Activated CD4-positive, alpha-beta memory T cell treated with anti-CD3 and anti-CD28 coated beads for 36 hours (primary cell): ENCODE results near the gene DYNLT4. TPM values are rescaled to one million over a fixed set of nuclear protein-coding genes. Genes with fewer than 3 reads are reported as not detected.

Source experiments
- CTCF ChIA-PET: fragments of 350-600 bp; sonication (Branson Sonifier 250); formaldehyde crosslinking; loops from one replicate; lab custom pipeline; 2021; ENCODE audit warnings: antibody characterized with exemption, inconsistent platforms; lab: Charles Lee
- POLR2A ChIA-PET: fragments of 350-600 bp; sonication (Branson Sonifier 250); formaldehyde crosslinking; loops from one replicate; lab custom pipeline; 2021; ENCODE audit warnings: antibody characterized with exemption; lab: Charles Lee
- DNase-seq: peaks from one replicate; pipeline ENCODE4 v3.0.0-alpha.2; 2020
- H3K27ac Mint-ChIP-seq: one replicate; pipeline ENCODE4 v1.8.0; 2021; ENCODE audit warnings: mixed read lengths
- H3K27me3 Mint-ChIP-seq: one replicate; pipeline ENCODE4 v1.8.0; 2021; ENCODE audit warnings: mixed read lengths
- H3K36me3 Mint-ChIP-seq: one replicate; pipeline ENCODE4 v1.8.0; 2021; ENCODE audit warnings: mixed read lengths
- H3K4me1 Mint-ChIP-seq: one replicate; pipeline ENCODE4 v1.8.0; 2021; ENCODE audit warnings: low read depth, mixed read lengths
- H3K4me3 Mint-ChIP-seq: one replicate; pipeline ENCODE4 v1.8.0; 2021; ENCODE audit warnings: mild to moderate bottlenecking, mixed read lengths
- H3K9me3 Mint-ChIP-seq: one replicate; pipeline ENCODE4 v1.8.0; 2021; ENCODE audit warnings: mixed read lengths
- intact Hi-C: fragments of 100-400 bp; cut with micrococcal nuclease; formaldehyde crosslinking; loops from one replicate; pipeline ENCODE4 v1.15.1; 2023
- total RNA-seq, 2 experiments: library from RNA; stranded (reverse); gene quantifications; one replicate each; pipeline ENCODE4 v1.2.3, GENCODE V29; 2021

DYNLT4 gene
- total RNA-seq, 2 experiments from 2014 or later: 0.40 to 0.41 TPM

GRCh38 chr1:44786138-44786840, 20.9 kb downstream of the DYNLT4 start:
- intact Hi-C loops: loop anchor here (5.0 kb wide), 2 partner anchors 36 to 706 kb away; partner anchors contain the start of gene TESK2
- ChIA-PET CTCF (interaction anchor here (0.6 to 5.3 kb wide), 14 partner anchors 10 to 705 kb away, joined by 3 to 32 read pairs (median 5); partner anchors contain the start of genes BTBD19, HECTD3, PLK3 and RPS8), POLR2A (interaction anchor here (1.3 to 8.4 kb wide), 7 partner anchors 10 to 65 kb away, joined by 3 to 70 read pairs (median 13); partner anchors contain the start of genes PLK3, RNU5D-1 and RPS8)
- no peaks in the 10 kb centered on the region for H3K9me3 Mint-ChIP-seq
- H3K36me3 Mint-ChIP-seq: peaks cover 11% of the 10 kb centered on the region
- DNase-seq: peak; percentile 83
- H3K4me1 Mint-ChIP-seq: peaks cover 31% of the 10 kb centered on the region
- H3K27ac Mint-ChIP-seq: peak overlapping the region; percentile 31
- H3K4me3 Mint-ChIP-seq: peak overlapping the region; percentile 73
- no peaks in the 10 kb centered on the region for H3K27me3 Mint-ChIP-seq

DNA sequence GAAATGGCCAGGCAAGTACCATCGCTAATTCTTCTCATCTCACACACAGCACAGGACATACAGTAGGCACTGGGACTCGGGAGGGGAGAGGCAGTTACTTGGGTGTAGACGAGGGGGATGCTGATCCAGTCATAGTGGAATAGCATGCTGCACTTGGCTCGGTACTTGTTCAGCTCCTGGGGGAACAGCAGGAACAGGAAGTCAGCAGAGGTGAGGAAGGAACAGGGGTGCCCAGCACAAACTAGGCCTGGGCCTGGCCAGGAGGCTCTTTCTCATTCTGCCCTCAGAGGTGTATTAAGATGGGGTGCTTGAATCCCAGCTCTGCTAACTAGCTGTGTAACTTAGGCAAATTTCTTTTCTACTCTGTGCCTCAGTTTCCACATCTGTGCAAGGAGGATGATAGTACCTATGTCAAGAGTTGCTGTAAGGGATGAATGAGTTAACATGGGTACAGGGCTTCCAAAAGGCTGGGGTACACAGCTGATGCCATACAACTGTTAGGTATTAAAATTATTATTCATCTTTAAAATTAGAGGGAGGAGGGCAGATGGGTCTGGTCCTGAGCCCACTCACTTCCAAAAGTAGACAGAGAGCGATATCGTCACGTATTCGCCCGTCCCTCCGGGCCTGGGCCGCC, 21.5 kb downstream of the DYNLT4 start:
- ChIA-PET CTCF (interaction anchor here (0.8 to 5.3 kb wide), 9 partner anchors 10 to 706 kb away, joined by 4 to 32 read pairs (median 7); partner anchors contain the start of genes BTBD19, HECTD3, PLK3 and RPS8), POLR2A (interaction anchor here (0.8 to 8.4 kb wide), 7 partner anchors 10 to 225 kb away, joined by 3 to 70 read pairs (median 7); partner anchors contain the start of genes HECTD3, RNU5D-1 and RPS8)
- no peak for DNase-seq
- Mint-ChIP-seq H3K27ac (peak overlapping the region; percentile 47), H3K36me3 (peaks cover 17% of the 10 kb centered on the region), H3K9me3 (no peaks in the 10 kb centered on the region), H3K4me3 (peak overlapping the region; percentile 73), H3K27me3 (no peaks in the 10 kb centered on the region), H3K4me1 (peaks cover 33% of the 10 kb centered on the region)
- intact Hi-C loops: loop anchor here (2.0 to 5.0 kb wide), 3 partner anchors 37 to 707 kb away; partner anchors contain the start of genes RNU5D-1 and TESK2

DNA sequence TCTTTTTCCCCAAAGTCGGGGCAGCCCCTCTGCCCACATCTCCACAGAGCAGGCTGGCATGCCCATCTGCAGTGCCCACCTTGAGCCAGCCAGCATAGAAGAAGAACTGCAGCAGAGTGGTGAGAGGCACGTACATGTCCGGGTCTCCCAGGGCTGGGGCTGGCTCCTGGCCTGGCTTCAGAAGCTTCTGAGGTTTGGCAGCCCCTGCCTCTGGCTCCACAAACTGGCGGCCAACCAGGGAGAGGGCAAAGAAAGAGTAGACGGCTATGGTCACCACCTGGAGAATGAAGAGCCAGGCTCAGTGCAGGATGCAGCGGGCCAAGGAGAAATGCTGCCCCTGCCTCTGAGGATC, 22.1 kb downstream of the DYNLT4 start:
- Mint-ChIP-seq H3K9me3 (no peaks in the 10 kb centered on the region), H3K4me1 (peaks cover 38% of the 10 kb centered on the region), H3K27ac (peak overlapping the region; percentile 49), H3K27me3 (no peaks in the 10 kb centered on the region), H3K36me3 (peaks cover 23% of the 10 kb centered on the region), H3K4me3 (peak overlapping the region; percentile 64)
- no peak for DNase-seq
- CTCF ChIA-PET: interaction anchor here (0.6 to 5.3 kb wide), 8 partner anchors 8 to 227 kb away, joined by 3 to 32 read pairs (median 8); partner anchors contain the start of genes BTBD19, HECTD3, PLK3 and RPS8
- POLR2A ChIA-PET: interaction anchor here (0.7 to 8.4 kb wide), 9 partner anchors 9 to 226 kb away, joined by 3 to 70 read pairs (median 12); partner anchors contain the start of genes BTBD19, HECTD3, PLK3 and RNU5D-1
- intact Hi-C loops: loop anchor here (2.0 to 5.0 kb wide), 3 partner anchors 37 to 707 kb away; partner anchors contain the start of genes RNU5D-1 and TESK2

DNA sequence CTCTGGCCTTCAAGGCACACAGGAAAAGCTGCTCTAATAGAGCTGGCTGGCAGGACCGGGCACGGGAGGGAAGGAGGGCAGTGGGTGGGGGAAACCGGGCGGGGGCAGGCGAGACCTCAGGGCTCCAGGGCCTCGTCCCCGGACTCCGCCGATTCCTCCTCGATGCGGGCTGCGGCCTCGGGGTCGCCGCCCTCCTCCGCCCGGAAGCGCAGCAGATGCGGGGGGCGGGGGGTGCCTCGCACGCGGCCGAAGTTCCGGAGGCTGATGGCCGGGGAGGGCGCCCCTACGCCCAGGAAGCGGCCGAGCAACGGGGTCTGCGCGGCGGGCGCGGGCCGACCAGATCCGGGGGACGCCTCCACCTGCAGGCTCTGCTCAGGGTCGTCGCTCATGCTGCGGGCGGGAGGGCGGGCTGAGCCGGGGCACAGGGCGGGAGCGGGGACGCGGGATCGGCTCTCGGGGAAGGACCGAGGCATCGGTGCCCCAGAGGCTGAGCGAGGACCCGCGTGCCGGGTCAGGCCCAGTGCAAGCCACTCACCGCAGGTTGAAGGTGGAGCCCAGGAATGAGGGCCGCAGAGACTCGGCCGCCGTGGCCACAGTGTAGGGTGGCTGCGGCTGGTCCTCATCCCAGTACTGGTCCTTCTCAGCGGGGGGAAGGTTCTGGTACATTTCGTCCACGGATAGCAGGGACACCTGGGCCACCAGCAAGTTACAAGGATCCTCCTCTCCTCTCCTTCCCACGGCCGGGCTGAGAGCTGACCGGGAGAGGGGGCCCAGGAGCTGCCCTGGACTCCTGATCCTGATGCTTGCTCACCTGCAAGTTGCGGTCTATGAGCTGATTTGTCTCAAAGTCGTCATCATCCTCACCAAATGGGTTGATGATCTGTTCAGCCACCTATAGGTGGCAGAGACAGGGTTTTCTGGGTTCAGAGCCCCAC, 22.8 kb downstream of the DYNLT4 start:
- peaks cover 28% of the 10 kb centered on the region for H3K36me3 Mint-ChIP-seq
- POLR2A ChIA-PET: interaction anchor here (0.7 to 8.4 kb wide), 13 partner anchors 8 to 226 kb away, joined by 3 to 70 read pairs (median 4); partner anchors contain the start of genes BTBD19, HECTD3, PLK3 and RNU5D-1
- no peaks in the 10 kb centered on the region for H3K27me3 Mint-ChIP-seq
- peak overlapping the region; percentile 64 for H3K4me3 Mint-ChIP-seq
- intact Hi-C loops: loop anchor here (1.0 to 5.0 kb wide), 4 partner anchors 9 to 708 kb away; partner anchors contain the start of genes RNU5D-1, RPS8 and TESK2
- H3K27ac Mint-ChIP-seq: peak overlapping the region; percentile 49
- CTCF ChIA-PET: interaction anchor here (0.6 to 5.3 kb wide), 8 partner anchors 9 to 63 kb away, joined by 3 to 32 read pairs (median 7); partner anchors contain the start of genes BTBD19, PLK3 and RPS8
- no peaks in the 10 kb centered on the region for H3K9me3 Mint-ChIP-seq
- H3K4me1 Mint-ChIP-seq: peaks cover 40% of the 10 kb centered on the region
- peak; percentile 46 for DNase-seq

DNA sequence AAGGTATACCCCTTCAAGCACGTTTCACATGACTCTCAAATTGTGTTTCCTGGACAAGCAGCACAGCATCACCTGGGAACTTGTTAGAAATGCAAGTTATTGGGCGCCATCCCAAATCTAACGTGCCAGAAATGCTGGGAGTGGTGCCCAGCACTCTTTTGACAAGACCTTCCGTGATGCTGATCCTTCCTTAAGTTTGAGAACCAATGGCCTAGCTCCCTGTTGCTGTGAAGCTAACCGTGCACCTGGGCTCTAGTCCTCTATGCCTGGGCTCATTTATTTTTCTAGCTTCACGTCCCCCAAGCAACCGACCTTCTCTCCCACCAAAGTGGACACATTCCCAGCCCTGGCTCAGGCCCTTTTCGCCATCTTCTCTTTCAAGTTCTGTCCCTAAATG, 23.5 kb downstream of the DYNLT4 start:
- CTCF ChIA-PET: interaction anchor here (0.6 to 5.3 kb wide), 6 partner anchors 8 to 69 kb away, joined by 3 to 32 read pairs (median 4); partner anchors contain the start of genes RNU5D-1 and RPS8
- H3K27me3 Mint-ChIP-seq: no peaks in the 10 kb centered on the region
- H3K27ac Mint-ChIP-seq: peak overlapping the region; percentile 18
- no peak for DNase-seq
- H3K9me3 Mint-ChIP-seq: no peaks in the 10 kb centered on the region
- peaks cover 35% of the 10 kb centered on the region for H3K36me3 Mint-ChIP-seq
- peak overlapping the region; percentile 52 for H3K4me3 Mint-ChIP-seq
- POLR2A ChIA-PET: interaction anchor here (0.7 to 8.4 kb wide), 12 partner anchors 8 to 227 kb away, joined by 3 to 70 read pairs (median 4); partner anchors contain the start of genes BTBD19, HECTD3, PLK3 and RNU5D-1
- intact Hi-C loops: loop anchor here (1.0 to 2.0 kb wide), 2 partner anchors 8 to 53 kb away; partner anchors contain the start of genes RNU5D-1 and RPS8
- H3K4me1 Mint-ChIP-seq: peaks cover 44% of the 10 kb centered on the region

GRCh38 chr1:44780583-44781121, 26.5 kb downstream of the DYNLT4 start:
- H3K36me3 Mint-ChIP-seq: peaks cover 65% of the 10 kb centered on the region
- intact Hi-C loops: no loop called here
- peaks cover 51% of the 10 kb centered on the region for H3K4me1 Mint-ChIP-seq
- no peak overlapping the region for H3K27ac Mint-ChIP-seq
- ChIA-PET CTCF (interaction anchor here (1.8 to 2.0 kb wide), 2 partner anchors 19 to 48 kb away, joined by 4 to 6 read pairs; partner anchors contain the start of gene PLK3), POLR2A (interaction anchor here (0.9 to 1.4 kb wide), 4 partner anchors 9 to 59 kb away, joined by 3 to 7 read pairs (median 5); partner anchors contain the start of gene BTBD19)
- H3K4me3 Mint-ChIP-seq: no peak overlapping the region
- H3K9me3 Mint-ChIP-seq: no peaks in the 10 kb centered on the region
- no peak for DNase-seq
- H3K27me3 Mint-ChIP-seq: no peaks in the 10 kb centered on the region

- no peaks in the 10 kb centered on the region for H3K27me3 Mint-ChIP-seq
- intact Hi-C loops: no loop called here
- ChIA-PET CTCF (interaction anchor here (2.0 kb wide), 1 partner anchor 47 kb away, joined by 6 read pairs; no protein-coding TSS in a partner anchor), POLR2A (interaction anchor here (0.6 to 5.4 kb wide), 6 partner anchors 28 to 57 kb away, joined by 3 to 49 read pairs (median 4); partner anchors contain the start of genes DYNLT4 and RNU5D-1)
- H3K36me3 Mint-ChIP-seq: peaks cover 65% of the 10 kb centered on the region
- peak overlapping the region; percentile 81 for H3K27ac Mint-ChIP-seq
- no peak for DNase-seq
- no peaks in the 10 kb centered on the region for H3K9me3 Mint-ChIP-seq
- peak overlapping the region; percentile 83 for H3K4me3 Mint-ChIP-seq
- H3K4me1 Mint-ChIP-seq: peaks cover 46% of the 10 kb centered on the region
Observed at GRCh38 chr1:44778705-44779576, 28.2 kb downstream of the DYNLT4 start.

DNA sequence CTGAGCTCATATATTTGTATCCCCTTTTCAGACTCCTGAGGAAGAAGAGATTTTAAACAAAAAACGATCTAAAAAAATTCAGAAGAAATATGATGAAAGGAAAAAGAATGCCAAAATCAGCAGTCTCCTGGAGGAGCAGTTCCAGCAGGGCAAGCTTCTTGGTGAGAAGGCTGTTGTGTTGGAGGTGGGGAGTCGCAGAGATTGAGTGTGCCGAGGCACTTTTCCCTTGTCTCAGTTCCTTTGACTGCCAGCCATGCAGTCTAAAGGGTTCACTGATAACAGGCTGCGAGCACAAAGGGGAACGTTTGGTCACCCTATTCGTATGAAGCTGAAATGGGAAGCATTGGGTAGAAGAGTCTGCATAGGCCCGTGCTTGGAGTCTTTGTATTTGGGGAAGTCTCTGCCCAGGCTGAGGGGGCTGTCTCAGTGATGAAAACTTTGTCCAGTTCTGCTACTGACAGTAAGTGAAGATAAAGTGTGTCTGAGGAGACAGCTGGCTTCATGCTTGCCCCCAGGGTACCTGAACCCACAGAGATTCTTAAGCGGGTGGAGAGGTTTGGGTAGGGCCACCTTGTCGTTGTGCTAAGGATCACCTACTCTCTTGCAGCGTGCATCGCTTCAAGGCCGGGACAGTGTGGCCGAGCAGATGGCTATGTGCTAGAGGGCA, 29.0 kb downstream of the DYNLT4 start:
- H3K27me3 Mint-ChIP-seq: no peaks in the 10 kb centered on the region
- no peak for DNase-seq
- H3K36me3 Mint-ChIP-seq: peaks cover 65% of the 10 kb centered on the region
- H3K4me3 Mint-ChIP-seq: peak overlapping the region; percentile 83
- peak overlapping the region; percentile 81 for H3K27ac Mint-ChIP-seq
- CTCF ChIA-PET: no interaction called here
- peaks cover 40% of the 10 kb centered on the region for H3K4me1 Mint-ChIP-seq
- H3K9me3 Mint-ChIP-seq: no peaks in the 10 kb centered on the region
- intact Hi-C loops: no loop called here
- POLR2A ChIA-PET: interaction anchor here (0.6 to 5.4 kb wide), 9 partner anchors 9 to 56 kb away, joined by 3 to 70 read pairs (median 5); partner anchors contain the start of genes BEST4, BTBD19 and PLK3

GRCh38 chr1:44777547-44777946, 29.6 kb downstream of the DYNLT4 start:
- Mint-ChIP-seq H3K4me3 (peak overlapping the region; percentile 83), H3K4me1 (peaks cover 42% of the 10 kb centered on the region), H3K9me3 (no peaks in the 10 kb centered on the region), H3K27ac (peak overlapping the region; percentile 81), H3K36me3 (peaks cover 64% of the 10 kb centered on the region), H3K27me3 (no peaks in the 10 kb centered on the region)
- CTCF ChIA-PET: no interaction called here
- intact Hi-C loops: no loop called here
- DNase-seq: no peak
- POLR2A ChIA-PET: interaction anchor here (1.0 to 5.4 kb wide), 8 partner anchors 10 to 56 kb away, joined by 3 to 70 read pairs (median 6); partner anchors contain the start of genes BEST4, BTBD19 and PLK3
